SK-N-SH (cell line): ENCODE results near the gene SRGAP1.

Experiments
- CTCF ChIP-seq: fragments of 200-600 bp; sonication (generic); IDR thresholded peaks from 2 replicates; pipeline ENCODE4 v1.6.1; 2017; ENCODE audit warnings: antibody characterized with exemption, mild to moderate bottlenecking, moderate library complexity
- EP300 ChIP-seq, 2 experiments: IDR thresholded peaks; 2 replicates each; pipeline versions ENCODE4 v1.4.0 to v1.6.1; 2012; ENCODE audit warnings: borderline replicate concordance in 1 of 2, low read depth in 1 of 2, low read length in 1 of 2
- EZH2phosphoT487 ChIP-seq: fragments of 200-600 bp; sonication (generic); IDR thresholded peaks from 2 replicates; pipeline ENCODE4 v1.6.1; 2017; ENCODE audit warnings: low read depth, mixed run types, mild to moderate bottlenecking, antibody characterized with exemption, moderate library complexity, borderline replicate concordance
- JUND ChIP-seq: IDR thresholded peaks from 2 replicates; pipeline ENCODE4 v1.4.0; 2012
- MAX ChIP-seq: IDR thresholded peaks from 2 replicates; pipeline ENCODE4 v1.4.0; 2012; ENCODE audit warnings: low read depth
- NRF1 ChIP-seq: IDR thresholded peaks from 2 replicates; pipeline ENCODE4 v1.6.1; 2012; ENCODE audit warnings: low read depth, mild to moderate bottlenecking, low read length
- REST ChIP-seq: IDR thresholded peaks from 2 replicates; pipeline ENCODE4 v1.6.1; 2012; ENCODE audit warnings: mild to moderate bottlenecking, low read depth, low read length, moderate library complexity
- TAF1 ChIP-seq: IDR thresholded peaks from 2 replicates; pipeline ENCODE4 v1.6.1; 2012; ENCODE audit warnings: low read depth, mild to moderate bottlenecking, low read length, moderate library complexity, borderline replicate concordance
- USF2 ChIP-seq: fragments of 150-350 bp; IDR thresholded peaks from 2 replicates; pipeline ENCODE4 v1.6.1; 2017; ENCODE audit warnings: antibody characterized with exemption, low read length, low read depth, borderline replicate concordance
- YY1 ChIP-seq: IDR thresholded peaks from 2 replicates; pipeline ENCODE4 v1.4.0; 2012; ENCODE audit warnings: low read depth, mild to moderate bottlenecking
- ZBTB33 ChIP-seq: IDR thresholded peaks from 2 replicates; pipeline ENCODE4 v1.4.0; 2012; ENCODE audit warnings: low read depth, borderline replicate concordance

GRCh38 chr12:63821781-63822251 is 22.7 kb upstream of the SRGAP1 start:
- TF ChIP-seq MAX: no peak
- TF ChIP-seq ZBTB33: no peak
- no peak for TF ChIP-seq CTCF
- TF ChIP-seq NRF1: no peak
- no peak for TF ChIP-seq EZH2phosphoT487
- no peak for TF ChIP-seq TAF1
- TF ChIP-seq JUND: no peak
- no peak for TF ChIP-seq YY1
- no peak for TF ChIP-seq USF2
- TF ChIP-seq REST: no peak
- TF ChIP-seq EP300 (IDR thresholded peaks at IDR 0.05; ENCODE audit: borderline replicate concordance in 1 of 2, low read depth in 1 of 2, low read length in 1 of 2): no peak
